HFFc6 (cell line): ENCODE measurements around the gene VEPH1. TPM values are rescaled to one million over a fixed set of nuclear protein-coding genes. Genes with fewer than 3 reads are reported as not detected.
A peak's percentile ranks its signal among the peaks of the same experiment; 100 is the strongest.

Source experiments
- DNase-seq: peaks from one replicate; pipeline ENCODE4 v3.0.0-alpha.2; 2018
- H3K27ac Mint-ChIP-seq: 2 replicates; pipeline ENCODE4 v1.8.0; 2020; ENCODE audit warnings: mild to moderate bottlenecking, mixed read lengths
- H3K27me3 Mint-ChIP-seq: 2 replicates; pipeline ENCODE4 v1.8.0; 2021; ENCODE audit warnings: mild to moderate bottlenecking, moderate library complexity, mixed read lengths; ENCODE audit not compliant: insufficient read depth
- H3K36me3 Mint-ChIP-seq: 2 replicates; pipeline ENCODE4 v1.8.0; 2021; ENCODE audit warnings: low read depth, mixed read lengths
- H3K4me1 Mint-ChIP-seq: 2 replicates; pipeline ENCODE4 v1.8.0; 2020; ENCODE audit warnings: low read depth, mixed read lengths
- H3K4me3 Mint-ChIP-seq: 2 replicates; pipeline ENCODE4 v1.8.0; 2020; ENCODE audit warnings: mild to moderate bottlenecking, moderate library complexity, mixed read lengths
- H3K9me3 Mint-ChIP-seq: 2 replicates; pipeline ENCODE4 v1.8.0; 2020; ENCODE audit warnings: mild to moderate bottlenecking, mixed read lengths
- CTCF ChIP-seq: fragments of 200-600 bp; sonication (generic); IDR thresholded peaks from 2 replicates; pipeline ENCODE4 v1.5.0; 2021; ENCODE audit warnings: antibody characterized with exemption, mild to moderate bottlenecking
- total RNA-seq, 6 experiments: library from RNA; stranded (reverse); fragmentation: NEBNext Ultra II Directional; extraction: Animal tissue kit (Norgen Biotek cat#: 25700); gene quantifications; 2 replicates in 1 of 6; 3 replicates in 5 of 6; pipeline ENCODE4 v1.2.3, GENCODE V29; 2021

VEPH1 gene
- total RNA-seq, 6 experiments from 2014 or later: 33.3 to 72.7 (median 63.8) TPM

GRCh38 chr3:157443905-157444796 lies 59.1 kb downstream of the VEPH1 start:
- no peaks in the 10 kb centered on the region for H3K27me3 Mint-ChIP-seq
- H3K36me3 Mint-ChIP-seq: peaks cover 20% of the 10 kb centered on the region; the same call in 1 of the 2 replicates
- DNase-seq: no peak
- peak overlapping the region; percentile 3; the same call in 1 of the 2 replicates for H3K27ac Mint-ChIP-seq
- no peak for TF ChIP-seq CTCF
- H3K9me3 Mint-ChIP-seq: no peaks in the 10 kb centered on the region
- no peak overlapping the region for H3K4me3 Mint-ChIP-seq
- H3K4me1 Mint-ChIP-seq: peaks cover 68% of the 10 kb centered on the region

GRCh38 chr3:157442729-157443128 lies 60.5 kb downstream of the VEPH1 start:
- Mint-ChIP-seq H3K36me3 (peaks cover 30% of the 10 kb centered on the region; the same call in 1 of the 2 replicates), H3K9me3 (no peaks in the 10 kb centered on the region), H3K27me3 (peaks cover 4% of the 10 kb centered on the region), H3K4me3 (no peak overlapping the region), H3K4me1 (peaks cover 80% of the 10 kb centered on the region), H3K27ac (peak overlapping the region; percentile 51)
- DNase-seq: no peak
- TF ChIP-seq CTCF: no peak

GRCh38 chr3:157441102-157441624 lies 62.1 kb downstream of the VEPH1 start:
- no peak for TF ChIP-seq CTCF
- peaks cover 4% of the 10 kb centered on the region for H3K27me3 Mint-ChIP-seq
- DNase-seq: no peak
- H3K9me3 Mint-ChIP-seq: no peaks in the 10 kb centered on the region
- no peak overlapping the region for H3K27ac Mint-ChIP-seq
- no peak overlapping the region for H3K4me3 Mint-ChIP-seq
- peaks cover 80% of the 10 kb centered on the region for H3K4me1 Mint-ChIP-seq
- H3K36me3 Mint-ChIP-seq: peaks cover 30% of the 10 kb centered on the region; the same call in 1 of the 2 replicates

- no peak for TF ChIP-seq CTCF
- Mint-ChIP-seq H3K9me3 (no peaks in the 10 kb centered on the region), H3K4me1 (peaks cover 54% of the 10 kb centered on the region), H3K27me3 (peaks cover 4% of the 10 kb centered on the region), H3K4me3 (peak overlapping the region; percentile 88), H3K27ac (peak overlapping the region; percentile 53), H3K36me3 (peaks cover 30% of the 10 kb centered on the region; the same call in 1 of the 2 replicates)
- DNase-seq: no peak
These were observed 65.0 kb downstream of the VEPH1 start for GRCh38 chr3:157438194-157438730.

- TF ChIP-seq CTCF: no peak
- Mint-ChIP-seq H3K36me3 (peaks cover 21% of the 10 kb centered on the region; the same call in 1 of the 2 replicates), H3K4me3 (peak within 1 kb of the TSS; percentile 88), H3K27ac (peak within 1 kb of the TSS; percentile 73), H3K9me3 (no peaks in the 10 kb centered on the region), H3K27me3 (peaks cover 4% of the 10 kb centered on the region), H3K4me1 (peaks cover 39% of the 10 kb centered on the region)
- peak; percentile 68 for DNase-seq
These were observed 66.5 kb downstream of the VEPH1 start, which contains the start of gene PTX3 for GRCh38 chr3:157436583-157437291. PTX3 (plus strand) TSS chr3:157436850; CDS start chr3:157436934, 84 bp downstream.
